A549 (cell line): Measurements from ENCODE around the gene MYOM1. TPM values are rescaled to one million over a fixed set of nuclear protein-coding genes. Genes with fewer than 3 reads are reported as not detected.

Experiments used
- ATAC-seq, 2 experiments: fragments of 200-7000 bp in 1 of 2; fragments of >200 bp in 1 of 2; cut with Nextera tagmentation in 1 of 2; cut with Tn5 transposase in 1 of 2; 3 replicates each; pipeline versions ENCODE4 v1.8.0 to v1.9.1; 2018 to 2020; ENCODE audit warnings: mild to moderate bottlenecking in 1 of 2, moderate library complexity in 1 of 2
- CTCF ChIA-PET: fragments of 300-600 bp; sonication (Branson Sonifier 250); formaldehyde crosslinking; extraction: SDS; loops from one replicate; lab custom pipeline; 2021; ENCODE audit warnings: antibody characterized with exemption, inconsistent platforms; lab: Yijun Ruan, JAX
- POLR2A ChIA-PET: fragments of 350-600 bp; formaldehyde crosslinking; extraction: SDS; loops from one replicate; lab custom pipeline; 2021; ENCODE audit warnings: antibody characterized with exemption, inconsistent platforms; lab: Yijun Ruan, JAX
- DNase-seq, 2 experiments: peaks; one replicate each; pipeline versions ENCODE4 v3.0.0 to v3.0.0-alpha.2; 2011 to 2016; ENCODE audit warnings: low read depth in 1 of 2, low spot score in 1 of 2
- FAIRE-seq: peaks from 2 replicates; lab custom pipeline; 2011; peaks lifted over from hg19 to GRCh38; lab: Jason Lieb, UNC
- H3K27ac ChIP-seq, 2 experiments: fragments of >200 bp; sonication (Bioruptor Twin); formaldehyde crosslinking; 3 replicates each; pipeline ENCODE4 v1.5.1; 2016 to 2017
- H3K4me1 ChIP-seq: fragments of >200 bp; sonication (Bioruptor Twin); formaldehyde crosslinking; 3 replicates; pipeline ENCODE4 v1.6.1; 2016
- H3K4me2 ChIP-seq: fragments of >200 bp; sonication (Bioruptor Twin); formaldehyde crosslinking; 3 replicates; pipeline ENCODE4 v1.6.1; 2016
- H3K4me3 ChIP-seq: fragments of >200 bp; sonication (Bioruptor Twin); formaldehyde crosslinking; 3 replicates; pipeline ENCODE4 v1.5.1; 2016
- H3K9me3 ChIP-seq: fragments of >200 bp; sonication (Bioruptor Twin); formaldehyde crosslinking; 3 replicates; pipeline ENCODE4 v1.6.1; 2016
- CBX2 ChIP-seq: fragments of 200-600 bp; sonication (generic); IDR thresholded peaks from 2 replicates; pipeline ENCODE4 v1.6.1; 2016; ENCODE audit warnings: low read depth, mild to moderate bottlenecking, borderline replicate concordance
- CHD4 ChIP-seq: fragments of 200-600 bp; sonication (generic); IDR thresholded peaks from 2 replicates; pipeline ENCODE4 v1.6.1; 2016; ENCODE audit warnings: antibody characterized with exemption, mild to moderate bottlenecking, borderline replicate concordance
- EHF ChIP-seq: fragments of 250-450 bp; sonication (Bioruptor Pico); IDR thresholded peaks from 2 replicates; pipeline ENCODE4 v1.5.0; 2020; ENCODE audit warnings: mild to moderate bottlenecking
- ESRRA ChIP-seq: fragments of 150-350 bp; IDR thresholded peaks from 2 replicates; pipeline ENCODE4 v1.6.1; 2014; ENCODE audit warnings: mild to moderate bottlenecking, low read length, borderline replicate concordance
- FOSL2 ChIP-seq, 2 experiments: fragments of 450-650 bp in 1 of 2; fragments of >200 bp in 1 of 2; sonication (Bioruptor Twin) in 1 of 2; formaldehyde crosslinking; IDR thresholded peaks; 2 replicates each; pipeline versions ENCODE4 v1.5.0 to v1.6.1; 2016 to 2020; ENCODE audit warnings: mild to moderate bottlenecking in 1 of 2, moderate library complexity in 1 of 2
- FOXS1 ChIP-seq: fragments of 250-450 bp; sonication (Bioruptor Pico); IDR thresholded peaks from 2 replicates; pipeline ENCODE4 v1.5.0; 2020; ENCODE audit warnings: mild to moderate bottlenecking, moderate library complexity
- GATA3 ChIP-seq: IDR thresholded peaks from 2 replicates; pipeline ENCODE4 v1.6.1; 2012; ENCODE audit warnings: borderline replicate concordance
- HOXB13 ChIP-seq: fragments of 250-450 bp; sonication (Bioruptor Pico); IDR thresholded peaks from 2 replicates; pipeline ENCODE4 v1.5.0; 2020; ENCODE audit warnings: low read depth, mild to moderate bottlenecking, moderate library complexity
- HOXB5 ChIP-seq: fragments of 250-450 bp; sonication (Bioruptor Pico); IDR thresholded peaks from 2 replicates; pipeline ENCODE4 v1.5.0; 2020; ENCODE audit warnings: mild to moderate bottlenecking, moderate library complexity
- MAFK ChIP-seq: fragments of 450-650 bp; IDR thresholded peaks from 2 replicates; pipeline ENCODE4 v1.6.1; 2014; ENCODE audit not compliant: partially characterized antibody
- MAZ ChIP-seq: fragments of 150-350 bp; IDR thresholded peaks from 2 replicates; pipeline ENCODE4 v1.6.1; 2014; ENCODE audit warnings: antibody characterized with exemption, low read depth, low read length, borderline replicate concordance
- NFE2L2 ChIP-seq: fragments of 150-350 bp; conservative IDR thresholded peaks from 2 replicates; pipeline ENCODE4 v1.6.1; 2014; ENCODE audit warnings: low read length
- ZFP36 ChIP-seq: fragments of 450-650 bp; IDR thresholded peaks from 2 replicates; pipeline ENCODE4 v1.6.1; 2014; ENCODE audit warnings: borderline replicate concordance; ENCODE audit not compliant: partially characterized antibody
- WGBS: methylation state at CpG from one replicate; pipeline ENCODE4 v1.1.6; 2017; ENCODE audit errors: missing lambda C conversion rate; 5-methylcytosine and 5-hydroxymethylcytosine counted together
- polyA plus RNA-seq, 4 experiments: library from polyadenylated mRNA; depleted of rRNA in 3 of 4; stranded (reverse); fragments of >200 nt; fragmentation: RNase III in 1 of 4; extraction: RNeasy Plus Mini Kit Qiagen cat#74134 plus additional on column Dnase treatment in 1 of 4; gene quantifications; 2 replicates in 3 of 4; 3 replicates in 1 of 4; pipeline ENCODE4 v1.2.3, GENCODE V29; 2011 to 2017
- TF ChIP-seq, protein P1 (sequence below): fragments of 150-350 bp; IDR thresholded peaks from 2 replicates; pipeline ENCODE4 v1.6.1; 2014; ENCODE audit warnings: low read depth, mild to moderate bottlenecking, low read length
- TF ChIP-seq, protein P2 (sequence below): fragments of 450-650 bp; IDR thresholded peaks from 2 replicates; pipeline ENCODE4 v1.6.1; 2014; ENCODE audit warnings: antibody characterized with exemption
- TF ChIP-seq, protein P3 (sequence below): IDR thresholded peaks from 2 replicates; pipeline ENCODE4 v1.6.1; 2012

The MYOM1 gene
- polyA plus RNA-seq, 2 of the 4 experiments (the other 2 are of a cell fraction): 0.18 to 0.30 TPM

DNA sequence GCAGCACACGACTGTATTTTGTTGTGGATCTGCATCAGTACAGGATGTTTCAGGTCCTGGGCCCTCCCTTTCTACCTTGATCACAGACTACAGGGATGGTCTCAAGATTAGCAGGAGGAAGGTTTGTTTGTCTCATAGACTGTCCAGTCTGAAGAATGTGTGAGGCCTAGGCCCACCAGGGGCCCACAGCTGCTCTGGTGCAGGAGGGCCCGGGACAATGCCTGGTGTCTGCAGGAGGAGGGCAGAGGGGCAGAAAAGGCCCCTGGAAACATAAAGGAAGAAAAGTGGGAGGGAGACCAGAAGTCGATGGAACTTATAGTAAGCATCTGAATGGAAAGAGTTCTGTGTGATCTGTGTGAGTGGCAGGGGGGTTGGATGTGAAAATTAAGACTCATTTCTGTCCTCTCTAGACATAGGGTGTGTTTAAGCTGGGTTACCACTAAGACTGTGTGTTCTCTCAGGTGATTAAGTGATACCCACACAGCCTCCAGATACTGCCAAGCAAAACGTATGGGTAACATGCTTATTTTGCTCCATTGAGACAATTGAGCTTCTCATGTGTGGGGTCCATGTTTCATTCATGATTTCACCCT is 173.5 kb downstream of the MYOM1 start:
- no peak for FAIRE-seq
- H3K9me3 ChIP-seq: no peaks in the 10 kb centered on the region
- POLR2A ChIA-PET: no interaction called here

DNA sequence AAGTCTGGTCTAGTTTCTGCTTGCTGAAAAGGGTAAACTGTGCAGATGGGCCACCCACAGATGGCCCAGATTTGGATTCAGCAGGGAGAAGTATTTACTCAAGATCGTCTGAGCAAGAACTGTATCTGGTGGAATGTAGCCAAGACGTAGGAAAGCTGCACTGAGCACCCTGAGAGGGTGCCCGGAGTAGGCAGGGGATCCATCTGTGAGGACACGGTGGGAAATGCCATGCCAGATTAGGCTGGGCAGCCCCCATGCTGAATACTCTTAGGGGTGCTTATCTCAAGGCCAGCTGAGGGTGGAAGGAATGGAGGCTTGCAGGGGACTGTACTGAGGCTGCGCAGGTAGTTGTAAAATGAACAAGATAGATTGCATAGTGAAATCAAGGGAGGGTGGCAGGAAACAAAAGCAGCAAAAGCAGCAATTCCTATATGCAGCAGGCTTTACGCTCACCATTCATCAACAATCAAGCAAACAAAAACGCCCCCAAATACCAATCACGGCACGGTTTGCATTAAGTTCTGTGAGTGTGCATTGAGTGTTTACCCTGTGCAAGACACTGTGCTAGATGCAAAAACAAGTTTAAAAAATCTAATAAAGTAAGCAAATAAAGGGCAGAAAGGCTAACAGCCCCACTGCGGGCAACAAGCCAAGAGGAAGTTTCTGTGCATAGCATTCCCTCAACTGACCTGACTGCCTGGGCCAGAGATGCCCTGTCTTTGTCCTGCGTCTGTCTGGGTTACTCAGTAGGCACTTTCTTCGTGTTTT is 174.7 kb downstream of the MYOM1 start:
- no peak overlapping the region for H3K4me3 ChIP-seq
- no peak for FAIRE-seq
- ATAC-seq: peak; percentile 70 to 86

More for the DNA sequence above, 173.5 kb downstream of the MYOM1 start:
- peak overlapping the region; percentile 70 to 86 for H3K27ac ChIP-seq
- 85% methylated on average over 4 of the region's 4 CpGs for WGBS
- no peak for TF ChIP-seq EHF (CRISPR knock-in tag)
- H3K4me1 ChIP-seq: peaks cover 33% of the 10 kb centered on the region
- H3K4me3 ChIP-seq: no peak overlapping the region
- no peak overlapping the region for H3K4me2 ChIP-seq
- CTCF ChIA-PET: no interaction called here
- DNase-seq: no peak
- ATAC-seq: no peak

DNA sequence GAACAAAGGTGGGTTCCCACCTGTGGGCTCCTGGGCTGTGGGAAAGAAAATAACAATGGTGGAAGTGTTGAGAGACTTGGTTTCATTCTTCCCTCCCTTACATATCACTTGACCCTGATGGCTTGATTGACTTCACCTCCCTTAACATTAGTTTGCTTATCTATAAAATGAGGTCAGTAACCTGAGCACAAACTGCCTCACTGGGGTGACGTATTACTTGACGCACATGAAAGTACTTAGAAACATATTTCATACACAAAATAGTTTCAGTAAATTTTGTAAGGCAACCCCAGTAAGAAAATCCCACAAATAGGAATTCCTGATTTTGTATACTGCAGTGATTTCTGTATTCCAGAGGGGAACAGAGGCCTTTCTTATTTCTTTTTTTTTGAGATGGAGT is 177.4 kb downstream of the MYOM1 start:
- no peak for TF ChIP-seq ZFP36
- TF ChIP-seq, protein P1, sequence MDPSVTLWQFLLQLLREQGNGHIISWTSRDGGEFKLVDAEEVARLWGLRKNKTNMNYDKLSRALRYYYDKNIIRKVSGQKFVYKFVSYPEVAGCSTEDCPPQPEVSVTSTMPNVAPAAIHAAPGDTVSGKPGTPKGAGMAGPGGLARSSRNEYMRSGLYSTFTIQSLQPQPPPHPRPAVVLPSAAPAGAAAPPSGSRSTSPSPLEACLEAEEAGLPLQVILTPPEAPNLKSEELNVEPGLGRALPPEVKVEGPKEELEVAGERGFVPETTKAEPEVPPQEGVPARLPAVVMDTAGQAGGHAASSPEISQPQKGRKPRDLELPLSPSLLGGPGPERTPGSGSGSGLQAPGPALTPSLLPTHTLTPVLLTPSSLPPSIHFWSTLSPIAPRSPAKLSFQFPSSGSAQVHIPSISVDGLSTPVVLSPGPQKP: no peak
- 91% methylated on average over 2 of the region's 2 CpGs for WGBS
- Histone ChIP-seq H3K4me1 (peaks cover 28% of the 10 kb centered on the region), H3K9me3 (no peaks in the 10 kb centered on the region), H3K4me2 (no peak overlapping the region), H3K4me3 (no peak overlapping the region), H3K27ac (peak overlapping the region; percentile 33 to 41; a peak in 2 of 6 replicates)
- DNase-seq (no peak), ATAC-seq (no peak), FAIRE-seq (no peak)
- CTCF ChIA-PET: no interaction called here
- POLR2A ChIA-PET: no interaction called here

More for the DNA sequence above, 174.7 kb downstream of the MYOM1 start:
- peak overlapping the region; percentile 70 to 86 for H3K27ac ChIP-seq
- WGBS: 4% methylated on average over 12 of the region's 12 CpGs
- ChIA-PET CTCF (interaction anchor here (0.7 to 2.6 kb wide), 2 partner anchors 17 to 21 kb away, joined by 3 to 11 read pairs; no protein-coding TSS in a partner anchor), POLR2A (no interaction called here)
- peak in 1 of 2 experiments; percentile 61 for DNase-seq
- peaks cover 23% of the 10 kb centered on the region for H3K4me1 ChIP-seq
- H3K9me3 ChIP-seq: no peaks in the 10 kb centered on the region
- peak overlapping the region; percentile 73 for H3K4me2 ChIP-seq
- TF ChIP-seq MAZ: no peak
- no peak for TF ChIP-seq NFE2L2
- no peak for TF ChIP-seq ZFP36
- TF ChIP-seq GATA3: no peak
- TF ChIP-seq, protein P2, sequence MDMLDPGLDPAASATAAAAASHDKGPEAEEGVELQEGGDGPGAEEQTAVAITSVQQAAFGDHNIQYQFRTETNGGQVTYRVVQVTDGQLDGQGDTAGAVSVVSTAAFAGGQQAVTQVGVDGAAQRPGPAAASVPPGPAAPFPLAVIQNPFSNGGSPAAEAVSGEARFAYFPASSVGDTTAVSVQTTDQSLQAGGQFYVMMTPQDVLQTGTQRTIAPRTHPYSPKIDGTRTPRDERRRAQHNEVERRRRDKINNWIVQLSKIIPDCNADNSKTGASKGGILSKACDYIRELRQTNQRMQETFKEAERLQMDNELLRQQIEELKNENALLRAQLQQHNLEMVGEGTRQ: no peak
- TF ChIP-seq CBX2: no peak
- TF ChIP-seq CHD4: no peak
- TF ChIP-seq FOXS1 (CRISPR knock-in tag): no peak
- TF ChIP-seq, protein P3, sequence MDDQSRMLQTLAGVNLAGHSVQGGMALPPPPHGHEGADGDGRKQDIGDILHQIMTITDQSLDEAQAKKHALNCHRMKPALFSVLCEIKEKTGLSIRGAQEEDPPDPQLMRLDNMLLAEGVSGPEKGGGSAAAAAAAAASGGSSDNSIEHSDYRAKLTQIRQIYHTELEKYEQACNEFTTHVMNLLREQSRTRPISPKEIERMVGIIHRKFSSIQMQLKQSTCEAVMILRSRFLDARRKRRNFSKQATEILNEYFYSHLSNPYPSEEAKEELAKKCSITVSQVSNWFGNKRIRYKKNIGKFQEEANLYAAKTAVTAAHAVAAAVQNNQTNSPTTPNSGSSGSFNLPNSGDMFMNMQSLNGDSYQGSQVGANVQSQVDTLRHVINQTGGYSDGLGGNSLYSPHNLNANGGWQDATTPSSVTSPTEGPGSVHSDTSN: no peak
- no peak for TF ChIP-seq HOXB13 (CRISPR knock-in tag)

DNA sequence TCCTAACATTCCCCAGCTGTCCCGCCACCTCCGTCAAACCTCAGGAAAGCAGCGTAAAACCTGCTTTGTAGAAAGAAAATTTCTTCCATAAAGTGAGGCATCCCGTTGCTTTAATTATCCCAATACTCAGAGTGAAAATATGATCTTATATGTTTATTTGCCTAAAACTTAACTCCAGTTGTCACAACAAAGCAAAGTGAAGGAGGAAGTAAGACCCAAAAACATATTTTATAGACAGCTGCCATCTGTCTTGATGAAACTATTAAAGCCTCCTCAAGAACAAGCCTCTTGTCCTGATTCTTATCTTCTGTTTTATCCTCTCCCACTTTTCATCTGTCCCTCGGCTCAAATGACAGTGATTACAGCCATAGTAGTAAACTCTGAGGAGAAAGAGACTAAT is 177.9 kb downstream of the MYOM1 start:
- Histone ChIP-seq H3K9me3 (no peaks in the 10 kb centered on the region), H3K4me1 (peaks cover 32% of the 10 kb centered on the region), H3K4me3 (no peak overlapping the region), H3K4me2 (no peak overlapping the region), H3K27ac (peak overlapping the region; percentile 33 to 41; a peak in 2 of 6 replicates)
- no peak for TF ChIP-seq MAFK
- TF ChIP-seq, protein P3: no peak
- TF ChIP-seq ESRRA: no peak
- TF ChIP-seq FOSL2 (IDR thresholded peaks at IDR 0.05): no peak
- TF ChIP-seq FOSL2 (CRISPR knock-in tag; IDR thresholded peaks at IDR 0.05): no peak
- TF ChIP-seq HOXB5 (CRISPR knock-in tag): no peak
- POLR2A ChIA-PET: no interaction called here
- CTCF ChIA-PET: interaction anchor here (1.0 kb wide), 1 partner anchor 21 kb away, joined by 3 read pairs; no protein-coding TSS in a partner anchor
- ATAC-seq: no peak
- WGBS: 81% methylated on average over 5 of the region's 5 CpGs
- FAIRE-seq: no peak
- no peak for DNase-seq
